Hematopoietic multipotent progenitor cell treated with erythropoietin and hydrocortisone succinate and interleukin-3 and kit ligand, for 4 days (in vitro differentiated cells): ENCODE results near the gene CYP4V2.
"Not testable (repeated sequence)": the region's sequence is repeated elsewhere in the genome, so short reads cannot be mapped to it uniquely, and the experiment has no call there.

Source experiments
- DNase-seq: peaks from one replicate; pipeline ENCODE4 v3.0.0-alpha.2; 2015

The CYP4V2 gene

GRCh38 chr4:186240452-186240847 is 49.1 kb downstream of the CYP4V2 start:
- DNase-seq, result no peak

GRCh38 chr4:186240848-186241491 is 49.6 kb downstream of the CYP4V2 start:
- DNase-seq, result no peak

DNA sequence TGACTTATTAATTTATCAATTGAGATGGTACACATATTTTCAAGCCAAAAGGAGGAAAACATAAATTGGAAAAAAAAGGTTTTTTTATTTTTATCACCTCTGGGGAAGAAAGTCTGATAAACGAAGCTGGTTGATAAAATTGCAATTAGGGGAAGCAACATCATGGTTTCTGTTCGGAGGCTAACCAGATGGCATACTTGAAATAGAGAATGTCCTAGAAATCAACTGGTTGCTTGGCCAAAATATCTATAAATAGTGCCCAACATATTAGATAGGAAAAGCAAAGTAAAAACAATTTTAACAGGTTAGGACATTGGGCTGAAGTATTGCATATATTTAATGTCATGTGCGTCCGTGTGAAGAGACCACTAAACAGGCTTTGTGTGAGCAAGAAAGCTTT is 50.2 kb downstream of the CYP4V2 start:
- DNase-seq, result no peak

GRCh38 chr4:186242031-186242430 is 50.7 kb downstream of the CYP4V2 start:
- not testable (repeated sequence) for DNase-seq

- no peak for DNase-seq
Measured at GRCh38 chr4:186243331-186243730, 52.0 kb downstream of the CYP4V2 start.

- DNase-seq, result no peak
Measured at GRCh38 chr4:186244835-186245234, 53.5 kb downstream of the CYP4V2 start.

DNA sequence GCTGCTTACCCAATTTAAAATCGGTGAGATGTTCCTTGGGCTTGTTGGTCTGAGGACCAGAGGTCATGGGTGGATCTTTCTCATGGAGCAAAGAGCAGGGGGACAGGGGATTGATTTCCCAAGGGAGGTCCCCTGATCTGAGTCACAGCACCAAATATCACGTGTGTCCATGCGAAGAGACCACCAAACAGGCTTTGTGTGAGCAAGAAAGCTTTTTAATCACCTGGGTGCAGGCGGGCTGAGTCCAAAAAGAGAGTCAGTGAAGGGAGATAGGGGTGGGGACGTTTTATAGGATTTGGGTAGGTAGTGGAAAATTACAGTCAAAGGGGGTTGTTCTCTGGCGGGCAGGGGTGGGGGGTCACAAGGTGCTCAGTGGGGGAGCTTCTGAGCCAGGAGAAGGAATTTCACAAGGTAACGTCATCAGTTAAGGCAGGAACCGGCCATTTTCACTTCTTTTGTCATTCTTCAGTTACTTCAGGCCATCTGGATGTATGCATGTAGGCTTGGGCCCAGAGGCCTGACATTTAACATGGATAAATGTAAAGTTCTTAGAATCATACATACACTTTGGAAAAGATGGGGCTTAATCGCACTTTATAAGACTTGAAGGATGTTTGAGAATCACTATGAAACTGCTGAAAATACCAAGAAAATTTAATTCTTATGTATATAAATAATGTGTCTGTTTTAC is 55.8 kb downstream of the CYP4V2 start:
- not testable (repeated sequence) for DNase-seq

DNA sequence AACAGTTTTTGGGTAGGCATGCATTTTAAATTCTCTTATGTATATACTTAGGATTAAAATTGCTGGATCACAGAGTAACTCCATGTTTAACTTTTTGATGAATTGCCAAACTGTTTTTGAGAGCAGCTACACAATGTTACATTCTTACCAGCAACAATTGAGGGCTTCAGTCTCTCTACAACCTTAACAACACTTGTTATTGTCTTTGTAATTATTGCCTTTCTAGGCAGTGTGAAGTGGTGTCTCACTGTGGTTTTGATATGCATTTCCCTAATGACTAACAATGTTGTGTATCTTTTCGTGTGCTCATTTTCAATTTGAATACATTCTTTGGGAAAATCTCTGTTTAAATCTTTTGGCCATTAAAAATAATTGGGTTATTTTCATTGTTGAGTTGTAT is 57.3 kb downstream of the CYP4V2 start:
- DNase-seq, result no peak

- no peak for DNase-seq
Measured at GRCh38 chr4:186249785-186250754, 58.7 kb downstream of the CYP4V2 start.

- no peak for DNase-seq
Measured at GRCh38 chr4:186250760-186251159, 59.4 kb downstream of the CYP4V2 start.

DNA sequence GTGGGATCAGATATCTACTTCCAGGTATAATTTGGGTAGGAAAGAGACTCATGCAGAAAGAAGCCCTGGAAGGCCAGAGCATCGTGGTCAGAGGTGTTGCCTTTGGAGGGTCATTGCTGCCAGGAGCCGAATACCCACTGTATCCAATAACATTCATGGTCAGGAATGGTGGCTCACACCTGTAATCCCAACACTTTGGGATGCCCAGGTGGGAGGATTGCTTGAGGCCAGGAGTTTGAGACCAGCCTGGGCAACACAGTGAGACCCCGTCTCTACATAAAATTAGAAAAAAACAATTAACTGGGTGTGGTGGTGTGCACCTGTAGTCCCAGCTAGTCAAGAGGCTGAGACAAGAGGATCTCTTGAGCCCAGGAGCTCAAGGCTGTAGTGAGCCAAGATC is 63.8 kb downstream of the CYP4V2 start:
- no peak for DNase-seq

- no peak for DNase-seq
Measured at GRCh38 chr4:186258216-186258811, 66.9 kb downstream of the CYP4V2 start.

DNA sequence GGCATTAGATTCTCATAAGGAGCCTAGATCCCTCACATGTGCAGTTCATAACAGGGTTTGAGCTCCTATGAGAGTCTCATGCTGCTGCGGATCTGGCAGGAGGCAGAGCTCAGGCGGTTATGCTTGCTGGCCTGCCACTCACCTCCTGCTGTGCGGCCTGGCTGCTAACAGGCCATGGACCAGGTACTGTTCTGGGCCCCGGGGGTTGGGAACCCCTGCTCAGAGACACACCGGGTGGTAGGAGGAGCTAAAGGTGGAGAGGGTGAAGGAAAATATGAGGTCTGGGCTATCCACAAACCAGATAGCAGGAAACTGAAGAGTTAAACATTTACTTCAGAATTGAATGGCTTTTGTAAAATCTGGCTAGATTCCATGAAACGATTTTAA is 68.7 kb downstream of the CYP4V2 start:
- DNase-seq, result no peak
